Neural cell (in vitro differentiated cells): Measurements from ENCODE around the gene RNF227. TPM values are rescaled to one million over a fixed set of nuclear protein-coding genes. Genes with fewer than 3 reads are reported as not detected.

Source experiments
- H2AFZ ChIP-seq: fragments of 200-600, 300-800 bp; sonication (generic), shearing (Covaris generic); 2 replicates; pipeline ENCODE4 v1.6.0; 2014; ENCODE audit warnings: low read depth, mild to moderate bottlenecking, antibody characterized with exemption, low read length, moderate library complexity
- H3F3A ChIP-seq: fragments of 200-600 bp; shearing (Covaris generic); 2 replicates; pipeline ENCODE4 v1.6.1; 2016; ENCODE audit warnings: mild to moderate bottlenecking, moderate library complexity, mixed read lengths, antibody characterized with exemption, low read length; ENCODE audit not compliant: insufficient read depth, poor library complexity, severe bottlenecking
- H3K27ac ChIP-seq: fragments of 200-600, 300-800 bp; sonication (generic), shearing (Covaris generic); 2 replicates; pipeline ENCODE4 v1.5.1; 2014; ENCODE audit warnings: mild to moderate bottlenecking, low read length, moderate library complexity
- H3K27me3 ChIP-seq: fragments of 300-800, 200-600 bp; sonication (generic), shearing (Covaris generic); 2 replicates; pipeline ENCODE4 v1.6.0; 2014; ENCODE audit warnings: mild to moderate bottlenecking, low read depth, low read length, moderate library complexity; ENCODE audit not compliant: insufficient read depth
- H3K36me3 ChIP-seq: fragments of 300-800, 200-600 bp; sonication (generic), shearing (Covaris generic); 2 replicates; pipeline ENCODE4 v1.5.1; 2014; ENCODE audit warnings: mild to moderate bottlenecking, antibody characterized with exemption, low read length, moderate library complexity; ENCODE audit not compliant: insufficient read depth
- H3K4me2 ChIP-seq: fragments of 300-800, 200-600 bp; sonication (generic), shearing (Covaris generic); 2 replicates; pipeline ENCODE4 v1.6.0; 2014; ENCODE audit warnings: mild to moderate bottlenecking, low read length
- H3K4me3 ChIP-seq: fragments of 300-800, 200-600 bp; sonication (generic), shearing (Covaris generic); 2 replicates; pipeline ENCODE4 v1.5.1; 2014; ENCODE audit warnings: mild to moderate bottlenecking, low read length, moderate library complexity
- H3K79me2 ChIP-seq: fragments of 200-600 bp; shearing (Covaris generic); replicated peaks from 2 replicates; pipeline ENCODE4 v1.6.0; 2014; ENCODE audit warnings: mild to moderate bottlenecking, low read length, moderate library complexity; ENCODE audit not compliant: insufficient read depth
- H3K9ac ChIP-seq: fragments of 300-800, 200-600 bp; sonication (generic), shearing (Covaris generic); 2 replicates; pipeline ENCODE4 v1.6.1; 2016; ENCODE audit warnings: mild to moderate bottlenecking, low read length, mixed read lengths
- H3K9me2 ChIP-seq: fragments of 200-600 bp; shearing (Covaris generic); 2 replicates; pipeline ENCODE4 v1.6.1; 2016; ENCODE audit warnings: mild to moderate bottlenecking, low read length, mixed read lengths; ENCODE audit not compliant: insufficient read depth
- H3K9me3 ChIP-seq: fragments of 200-600, 300-800 bp; sonication (generic), shearing (Covaris generic); 2 replicates; pipeline ENCODE4 v1.6.1; 2016; ENCODE audit warnings: mild to moderate bottlenecking, mixed run types, low read length, moderate library complexity, mixed read lengths
- H4K20me1 ChIP-seq: fragments of 200-600 bp; shearing (Covaris generic); 2 replicates; pipeline ENCODE4 v1.6.1; 2016; ENCODE audit warnings: mild to moderate bottlenecking, mixed run types; ENCODE audit not compliant: insufficient read depth
- CTCF ChIP-seq: fragments of 450-650 bp; IDR thresholded peaks from 2 replicates; pipeline ENCODE4 v1.5.1; 2014; ENCODE audit warnings: antibody characterized with exemption, mild to moderate bottlenecking, moderate library complexity; ENCODE audit not compliant: poor library complexity, severe bottlenecking
- EP300 ChIP-seq: fragments of 450-650 bp; conservative IDR thresholded peaks from 2 replicates; pipeline ENCODE4 v1.6.1; 2014; ENCODE audit warnings: antibody characterized with exemption, mild to moderate bottlenecking, moderate library complexity; ENCODE audit not compliant: poor library complexity, severe bottlenecking
- EZH2 ChIP-seq: fragments of 200-600, 300-800 bp; shearing (Covaris generic), sonication (generic); IDR thresholded peaks from 2 replicates; pipeline ENCODE4 v1.6.1; 2014; ENCODE audit warnings: antibody characterized with exemption, low read length, borderline replicate concordance, mild to moderate bottlenecking; ENCODE audit not compliant: insufficient read depth, poor library complexity, severe bottlenecking
- MXI1 ChIP-seq: fragments of 450-650 bp; conservative IDR thresholded peaks from 2 replicates; pipeline ENCODE4 v1.6.1; 2014; ENCODE audit warnings: antibody characterized with exemption, mild to moderate bottlenecking; ENCODE audit not compliant: poor library complexity, severe bottlenecking
- POLR2AphosphoS5 ChIP-seq: IDR thresholded peaks from 2 replicates; pipeline ENCODE4 v1.6.1; 2012
- RAD21 ChIP-seq: fragments of 450-650 bp; conservative IDR thresholded peaks from 2 replicates; pipeline ENCODE4 v1.6.1; 2014; ENCODE audit warnings: antibody characterized with exemption, mild to moderate bottlenecking, moderate library complexity
- REST ChIP-seq: IDR thresholded peaks from 2 replicates; pipeline ENCODE4 v1.6.1; 2012; ENCODE audit warnings: borderline replicate concordance
- SMC3 ChIP-seq: fragments of 450-650 bp; conservative IDR thresholded peaks from 2 replicates; pipeline ENCODE4 v1.6.1; 2014; ENCODE audit warnings: antibody characterized with exemption, mild to moderate bottlenecking, moderate library complexity; ENCODE audit not compliant: poor library complexity
- TAF1 ChIP-seq: IDR thresholded peaks from 2 replicates; pipeline ENCODE4 v1.6.1; 2012; ENCODE audit warnings: low read depth
- polyA plus RNA-seq: library from polyadenylated mRNA; depleted of rRNA; stranded (reverse); fragments of >200 nt; gene quantifications from 2 replicates; pipeline ENCODE4 v1.2.3, GENCODE V29; 2014

RNF227 gene
- polyA plus RNA-seq, 1 donor from 2014 or later, result 69.9 TPM

- Histone ChIP-seq H3K4me3 (no peak overlapping the region), H3K9me2 (no peaks in the 10 kb centered on the region), H3K9me3 (no peaks in the 10 kb centered on the region), H3K4me2 (no peak overlapping the region), H3K27me3 (no peaks in the 10 kb centered on the region), H3K79me2 (no peaks in the 10 kb centered on the region), H3K27ac (no peak overlapping the region), H3K9ac (no peak overlapping the region), H4K20me1 (no peaks in the 10 kb centered on the region), H2AFZ (no peak overlapping the region), H3F3A (no peaks in the 10 kb centered on the region), H3K36me3 (no peaks in the 10 kb centered on the region)
- TF ChIP-seq EZH2 (no peak), TAF1 (no peak), CTCF (no peak), POLR2AphosphoS5 (no peak), SMC3 (no peak), REST (no peak), RAD21 (no peak), MXI1 (no peak), EP300 (no peak)
These were observed 43.6 kb upstream of the RNF227 start for GRCh38 chr17:7959503-7960253.

GRCh38 chr17:7956228-7956965 lies 40.3 kb upstream of the RNF227 start:
- Histone ChIP-seq H3K4me2 (no peak overlapping the region), H3K4me3 (no peak overlapping the region), H3K79me2 (no peaks in the 10 kb centered on the region), H3K9me2 (no peaks in the 10 kb centered on the region), H3K36me3 (no peaks in the 10 kb centered on the region), H3K9ac (no peak overlapping the region), H3K27ac (no peak overlapping the region), H3F3A (no peaks in the 10 kb centered on the region), H3K27me3 (no peaks in the 10 kb centered on the region), H4K20me1 (no peaks in the 10 kb centered on the region), H2AFZ (no peak overlapping the region), H3K9me3 (no peaks in the 10 kb centered on the region)
- TF ChIP-seq MXI1 (no peak), TAF1 (no peak), EP300 (no peak), EZH2 (no peak), SMC3 (no peak), REST (no peak), RAD21 (no peak), POLR2AphosphoS5 (no peak), CTCF (no peak)
